WTC11 (cell line): ENCODE results near the gene ZBTB47. TPM values are rescaled to one million over a fixed set of nuclear protein-coding genes. Genes with fewer than 3 reads are reported as not detected.

Source experiments
- ATAC-seq: fragments of 200-7000 bp; cut with Tn5 transposase; 2 replicates; pipeline ENCODE4 v1.10.0; 2021; ENCODE audit warnings: mild to moderate bottlenecking, moderate library complexity
- CTCF ChIA-PET: fragments of 300-600 bp; sonication (Branson Sonifier 250); formaldehyde crosslinking; loops from one replicate; lab custom pipeline; 2021; ENCODE audit warnings: antibody characterized with exemption; lab: Charles Lee
- POLR2A ChIA-PET: fragments of 350-600 bp; sonication (Branson Sonifier 250); formaldehyde crosslinking; loops from one replicate; lab custom pipeline; 2021; ENCODE audit warnings: antibody characterized with exemption; lab: Charles Lee
- DNase-seq: peaks from one replicate; pipeline ENCODE4 v3.0.0; 2021; ENCODE audit warnings: low spot score
- H3K27ac Mint-ChIP-seq: 2 replicates; pipeline ENCODE4 v1.8.0; 2021; ENCODE audit warnings: mixed read lengths
- H3K27me3 Mint-ChIP-seq: 2 replicates; pipeline ENCODE4 v1.8.0; 2021; ENCODE audit warnings: low read depth, mild to moderate bottlenecking, moderate library complexity, mixed read lengths
- H3K36me3 Mint-ChIP-seq: 2 replicates; pipeline ENCODE4 v1.8.0; 2021; ENCODE audit warnings: mixed read lengths
- H3K4me1 Mint-ChIP-seq: 2 replicates; pipeline ENCODE4 v1.8.0; 2022; ENCODE audit warnings: mixed read lengths
- H3K4me3 Mint-ChIP-seq: 2 replicates; pipeline ENCODE4 v1.8.0; 2021; ENCODE audit warnings: mild to moderate bottlenecking, moderate library complexity, mixed read lengths
- H3K9me3 Mint-ChIP-seq: 2 replicates; pipeline ENCODE4 v1.8.0; 2021; ENCODE audit warnings: mixed read lengths
- CBFB ChIP-seq: sonication (generic); formaldehyde crosslinking; IDR thresholded peaks from 2 replicates; pipeline ENCODE4 v1.8.1; 2022; ENCODE audit warnings: mild to moderate bottlenecking, low read depth, missing genetic modification reagents
- GABPB1 ChIP-seq: sonication (generic); formaldehyde crosslinking; IDR thresholded peaks from 2 replicates; pipeline ENCODE4 v1.8.1; 2023; ENCODE audit warnings: mild to moderate bottlenecking, missing genetic modification reagents
- GRHL2 ChIP-seq: fragments of 250-450 bp; sonication (Bioruptor Pico); IDR thresholded peaks from 2 replicates; pipeline ENCODE4 v1.8.0; 2022; ENCODE audit warnings: mild to moderate bottlenecking, moderate library complexity; ENCODE audit not compliant: insufficient replicate concordance, severe bottlenecking
- IRF2 ChIP-seq: sonication (generic); formaldehyde crosslinking; IDR thresholded peaks from 2 replicates; pipeline ENCODE4 v1.8.0; 2022; ENCODE audit warnings: low read depth, missing genetic modification reagents, borderline replicate concordance
- MXD4 ChIP-seq: fragments of 250-450 bp; sonication (Bioruptor Pico); IDR thresholded peaks from 2 replicates; pipeline ENCODE4 v1.8.0; 2021; ENCODE audit warnings: mild to moderate bottlenecking, moderate library complexity, borderline replicate concordance
- MYBL2 ChIP-seq: sonication (generic); formaldehyde crosslinking; IDR thresholded peaks from 2 replicates; pipeline ENCODE4 v1.8.1; 2023; ENCODE audit warnings: mild to moderate bottlenecking, moderate library complexity, missing genetic modification reagents
- NFATC4 ChIP-seq: fragments of 250-450 bp; sonication (Bioruptor Pico); IDR thresholded peaks from 2 replicates; pipeline ENCODE4 v1.9.0; 2021; ENCODE audit warnings: mild to moderate bottlenecking
- NFE2L1 ChIP-seq: sonication (generic); formaldehyde crosslinking; IDR thresholded peaks from 2 replicates; pipeline ENCODE4 v1.8.1; 2023; ENCODE audit warnings: missing genetic modification reagents
- NR2C2 ChIP-seq: sonication (generic); formaldehyde crosslinking; IDR thresholded peaks from 2 replicates; pipeline ENCODE4 v1.8.0; 2022; ENCODE audit warnings: mild to moderate bottlenecking, missing genetic modification reagents
- NR3C1 ChIP-seq: sonication (generic); formaldehyde crosslinking; conservative IDR thresholded peaks from 2 replicates; pipeline ENCODE4 v1.8.1; 2023; ENCODE audit warnings: low read depth, mild to moderate bottlenecking, missing genetic modification reagents
- TEAD4 ChIP-seq: sonication (generic); formaldehyde crosslinking; IDR thresholded peaks from 2 replicates; pipeline ENCODE4 v1.8.0; 2022; ENCODE audit warnings: mild to moderate bottlenecking, missing genetic modification reagents
- TP53 ChIP-seq: sonication (generic); formaldehyde crosslinking; IDR thresholded peaks from 2 replicates; pipeline ENCODE4 v1.8.1; 2023; ENCODE audit warnings: mild to moderate bottlenecking, missing genetic modification reagents
- ZBTB21 ChIP-seq: sonication (generic); formaldehyde crosslinking; IDR thresholded peaks from 2 replicates; pipeline ENCODE4 v1.8.1; 2023; ENCODE audit warnings: mild to moderate bottlenecking, missing genetic modification reagents, borderline replicate concordance
- ZNF263 ChIP-seq: sonication (generic); formaldehyde crosslinking; IDR thresholded peaks from 2 replicates; pipeline ENCODE4 v1.8.1; 2022; ENCODE audit warnings: low read depth, mild to moderate bottlenecking, moderate library complexity, missing genetic modification reagents
- ZNF416 ChIP-seq: fragments of 250-450 bp; sonication (Bioruptor Pico); IDR thresholded peaks from 2 replicates; pipeline ENCODE4 v1.9.0; 2021; ENCODE audit warnings: mild to moderate bottlenecking, inconsistent platforms
- ZNF671 ChIP-seq: fragments of 250-450 bp; sonication (Bioruptor Pico); IDR thresholded peaks from 2 replicates; pipeline ENCODE4 v1.8.0; 2021; ENCODE audit warnings: mild to moderate bottlenecking
- total RNA-seq: library from RNA; stranded (reverse); gene quantifications from 3 replicates; pipeline ENCODE4 v1.2.3, GENCODE V29; 2021
- TF ChIP-seq, protein P1 (sequence below): fragments of 250-450 bp; sonication (Bioruptor Pico); IDR thresholded peaks from 2 replicates; pipeline ENCODE4 v1.8.0; 2021; ENCODE audit warnings: mild to moderate bottlenecking
- TF ChIP-seq, protein P2 (sequence below): sonication (generic); formaldehyde crosslinking; IDR thresholded peaks from 2 replicates; pipeline ENCODE4 v1.8.1; 2023; ENCODE audit warnings: mild to moderate bottlenecking, missing genetic modification reagents
- TF ChIP-seq, protein P3 (sequence below): fragments of 250-450 bp; sonication (Bioruptor Pico); IDR thresholded peaks from 2 replicates; pipeline ENCODE4 v1.9.0; 2021; ENCODE audit warnings: mild to moderate bottlenecking
- TF ChIP-seq, protein P4 (sequence below): fragments of 250-450 bp; sonication (Bioruptor Pico); IDR thresholded peaks from 2 replicates; pipeline ENCODE4 v1.9.0; 2021; ENCODE audit warnings: mild to moderate bottlenecking, borderline replicate concordance

ZBTB47 gene
- total RNA-seq, 1 experiment from 2014 or later = 5.2 TPM

DNA sequence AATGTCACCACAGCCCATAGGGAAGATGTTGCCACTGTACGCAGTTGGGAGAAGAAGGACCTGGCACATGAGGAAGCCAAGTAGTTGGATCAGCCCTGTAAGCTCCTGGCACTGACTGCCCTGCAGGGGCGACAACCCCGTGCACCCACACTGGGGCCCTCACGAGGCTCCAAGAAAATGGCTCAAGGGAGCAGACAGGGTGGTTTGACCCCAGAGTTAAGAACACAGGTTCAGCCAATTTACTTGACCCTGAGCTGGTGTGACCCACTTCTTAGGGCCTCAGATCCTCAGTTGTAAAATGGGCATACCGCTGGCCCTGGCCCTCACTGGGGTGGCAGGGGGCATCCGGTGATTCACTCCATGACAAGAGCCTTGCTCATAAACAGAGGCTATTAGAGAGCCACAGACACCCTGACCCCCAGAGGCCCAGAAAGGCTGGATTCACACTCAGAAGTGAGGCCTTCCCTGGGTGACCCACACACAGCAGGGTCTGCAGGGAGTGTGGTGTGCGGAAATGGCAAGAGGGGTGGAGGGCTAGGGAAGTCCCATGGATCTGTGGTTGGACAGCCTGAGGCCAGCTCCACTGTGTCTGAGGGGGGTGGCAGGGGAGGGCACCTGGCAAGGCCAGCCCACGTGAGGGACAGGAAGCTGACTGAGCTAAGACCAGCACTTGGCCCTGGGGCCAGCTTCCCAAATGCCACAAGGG, 50.8 kb downstream of the ZBTB47 start (continued):
- TF ChIP-seq, protein P1, sequence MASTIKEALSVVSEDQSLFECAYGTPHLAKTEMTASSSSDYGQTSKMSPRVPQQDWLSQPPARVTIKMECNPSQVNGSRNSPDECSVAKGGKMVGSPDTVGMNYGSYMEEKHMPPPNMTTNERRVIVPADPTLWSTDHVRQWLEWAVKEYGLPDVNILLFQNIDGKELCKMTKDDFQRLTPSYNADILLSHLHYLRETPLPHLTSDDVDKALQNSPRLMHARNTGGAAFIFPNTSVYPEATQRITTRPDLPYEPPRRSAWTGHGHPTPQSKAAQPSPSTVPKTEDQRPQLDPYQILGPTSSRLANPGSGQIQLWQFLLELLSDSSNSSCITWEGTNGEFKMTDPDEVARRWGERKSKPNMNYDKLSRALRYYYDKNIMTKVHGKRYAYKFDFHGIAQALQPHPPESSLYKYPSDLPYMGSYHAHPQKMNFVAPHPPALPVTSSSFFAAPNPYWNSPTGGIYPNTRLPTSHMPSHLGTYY (CRISPR knock-in tag) = no peak
- no peak for TF ChIP-seq TP53 (CRISPR knock-in tag)
- TF ChIP-seq NR3C1 (CRISPR knock-in tag) = no peak
- no peak for TF ChIP-seq ZNF671 (CRISPR knock-in tag)
- TF ChIP-seq TEAD4 = no peak
- TF ChIP-seq, protein P2, sequence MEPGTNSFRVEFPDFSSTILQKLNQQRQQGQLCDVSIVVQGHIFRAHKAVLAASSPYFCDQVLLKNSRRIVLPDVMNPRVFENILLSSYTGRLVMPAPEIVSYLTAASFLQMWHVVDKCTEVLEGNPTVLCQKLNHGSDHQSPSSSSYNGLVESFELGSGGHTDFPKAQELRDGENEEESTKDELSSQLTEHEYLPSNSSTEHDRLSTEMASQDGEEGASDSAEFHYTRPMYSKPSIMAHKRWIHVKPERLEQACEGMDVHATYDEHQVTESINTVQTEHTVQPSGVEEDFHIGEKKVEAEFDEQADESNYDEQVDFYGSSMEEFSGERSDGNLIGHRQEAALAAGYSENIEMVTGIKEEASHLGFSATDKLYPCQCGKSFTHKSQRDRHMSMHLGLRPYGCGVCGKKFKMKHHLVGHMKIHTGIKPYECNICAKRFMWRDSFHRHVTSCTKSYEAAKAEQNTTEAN (CRISPR knock-in tag) = no peak
- TF ChIP-seq NFATC4 (CRISPR knock-in tag) = no peak
- TF ChIP-seq, protein P3, sequence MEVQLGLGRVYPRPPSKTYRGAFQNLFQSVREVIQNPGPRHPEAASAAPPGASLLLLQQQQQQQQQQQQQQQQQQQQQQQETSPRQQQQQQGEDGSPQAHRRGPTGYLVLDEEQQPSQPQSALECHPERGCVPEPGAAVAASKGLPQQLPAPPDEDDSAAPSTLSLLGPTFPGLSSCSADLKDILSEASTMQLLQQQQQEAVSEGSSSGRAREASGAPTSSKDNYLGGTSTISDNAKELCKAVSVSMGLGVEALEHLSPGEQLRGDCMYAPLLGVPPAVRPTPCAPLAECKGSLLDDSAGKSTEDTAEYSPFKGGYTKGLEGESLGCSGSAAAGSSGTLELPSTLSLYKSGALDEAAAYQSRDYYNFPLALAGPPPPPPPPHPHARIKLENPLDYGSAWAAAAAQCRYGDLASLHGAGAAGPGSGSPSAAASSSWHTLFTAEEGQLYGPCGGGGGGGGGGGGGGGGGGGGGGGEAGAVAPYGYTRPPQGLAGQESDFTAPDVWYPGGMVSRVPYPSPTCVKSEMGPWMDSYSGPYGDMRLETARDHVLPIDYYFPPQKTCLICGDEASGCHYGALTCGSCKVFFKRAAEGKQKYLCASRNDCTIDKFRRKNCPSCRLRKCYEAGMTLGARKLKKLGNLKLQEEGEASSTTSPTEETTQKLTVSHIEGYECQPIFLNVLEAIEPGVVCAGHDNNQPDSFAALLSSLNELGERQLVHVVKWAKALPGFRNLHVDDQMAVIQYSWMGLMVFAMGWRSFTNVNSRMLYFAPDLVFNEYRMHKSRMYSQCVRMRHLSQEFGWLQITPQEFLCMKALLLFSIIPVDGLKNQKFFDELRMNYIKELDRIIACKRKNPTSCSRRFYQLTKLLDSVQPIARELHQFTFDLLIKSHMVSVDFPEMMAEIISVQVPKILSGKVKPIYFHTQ (CRISPR knock-in tag) = no peak
- no peak for TF ChIP-seq NR2C2 (CRISPR knock-in tag)
- TF ChIP-seq ZBTB21 (CRISPR knock-in tag) = no peak
- TF ChIP-seq, protein P4, sequence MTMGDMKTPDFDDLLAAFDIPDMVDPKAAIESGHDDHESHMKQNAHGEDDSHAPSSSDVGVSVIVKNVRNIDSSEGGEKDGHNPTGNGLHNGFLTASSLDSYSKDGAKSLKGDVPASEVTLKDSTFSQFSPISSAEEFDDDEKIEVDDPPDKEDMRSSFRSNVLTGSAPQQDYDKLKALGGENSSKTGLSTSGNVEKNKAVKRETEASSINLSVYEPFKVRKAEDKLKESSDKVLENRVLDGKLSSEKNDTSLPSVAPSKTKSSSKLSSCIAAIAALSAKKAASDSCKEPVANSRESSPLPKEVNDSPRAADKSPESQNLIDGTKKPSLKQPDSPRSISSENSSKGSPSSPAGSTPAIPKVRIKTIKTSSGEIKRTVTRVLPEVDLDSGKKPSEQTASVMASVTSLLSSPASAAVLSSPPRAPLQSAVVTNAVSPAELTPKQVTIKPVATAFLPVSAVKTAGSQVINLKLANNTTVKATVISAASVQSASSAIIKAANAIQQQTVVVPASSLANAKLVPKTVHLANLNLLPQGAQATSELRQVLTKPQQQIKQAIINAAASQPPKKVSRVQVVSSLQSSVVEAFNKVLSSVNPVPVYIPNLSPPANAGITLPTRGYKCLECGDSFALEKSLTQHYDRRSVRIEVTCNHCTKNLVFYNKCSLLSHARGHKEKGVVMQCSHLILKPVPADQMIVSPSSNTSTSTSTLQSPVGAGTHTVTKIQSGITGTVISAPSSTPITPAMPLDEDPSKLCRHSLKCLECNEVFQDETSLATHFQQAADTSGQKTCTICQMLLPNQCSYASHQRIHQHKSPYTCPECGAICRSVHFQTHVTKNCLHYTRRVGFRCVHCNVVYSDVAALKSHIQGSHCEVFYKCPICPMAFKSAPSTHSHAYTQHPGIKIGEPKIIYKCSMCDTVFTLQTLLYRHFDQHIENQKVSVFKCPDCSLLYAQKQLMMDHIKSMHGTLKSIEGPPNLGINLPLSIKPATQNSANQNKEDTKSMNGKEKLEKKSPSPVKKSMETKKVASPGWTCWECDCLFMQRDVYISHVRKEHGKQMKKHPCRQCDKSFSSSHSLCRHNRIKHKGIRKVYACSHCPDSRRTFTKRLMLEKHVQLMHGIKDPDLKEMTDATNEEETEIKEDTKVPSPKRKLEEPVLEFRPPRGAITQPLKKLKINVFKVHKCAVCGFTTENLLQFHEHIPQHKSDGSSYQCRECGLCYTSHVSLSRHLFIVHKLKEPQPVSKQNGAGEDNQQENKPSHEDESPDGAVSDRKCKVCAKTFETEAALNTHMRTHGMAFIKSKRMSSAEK = no peak
- TF ChIP-seq IRF2 (CRISPR knock-in tag) = no peak
- no peak for TF ChIP-seq ZNF416 (CRISPR knock-in tag)
- no peak for TF ChIP-seq GRHL2 (CRISPR knock-in tag)
- no peak for TF ChIP-seq NFE2L1 (CRISPR knock-in tag)

DNA sequence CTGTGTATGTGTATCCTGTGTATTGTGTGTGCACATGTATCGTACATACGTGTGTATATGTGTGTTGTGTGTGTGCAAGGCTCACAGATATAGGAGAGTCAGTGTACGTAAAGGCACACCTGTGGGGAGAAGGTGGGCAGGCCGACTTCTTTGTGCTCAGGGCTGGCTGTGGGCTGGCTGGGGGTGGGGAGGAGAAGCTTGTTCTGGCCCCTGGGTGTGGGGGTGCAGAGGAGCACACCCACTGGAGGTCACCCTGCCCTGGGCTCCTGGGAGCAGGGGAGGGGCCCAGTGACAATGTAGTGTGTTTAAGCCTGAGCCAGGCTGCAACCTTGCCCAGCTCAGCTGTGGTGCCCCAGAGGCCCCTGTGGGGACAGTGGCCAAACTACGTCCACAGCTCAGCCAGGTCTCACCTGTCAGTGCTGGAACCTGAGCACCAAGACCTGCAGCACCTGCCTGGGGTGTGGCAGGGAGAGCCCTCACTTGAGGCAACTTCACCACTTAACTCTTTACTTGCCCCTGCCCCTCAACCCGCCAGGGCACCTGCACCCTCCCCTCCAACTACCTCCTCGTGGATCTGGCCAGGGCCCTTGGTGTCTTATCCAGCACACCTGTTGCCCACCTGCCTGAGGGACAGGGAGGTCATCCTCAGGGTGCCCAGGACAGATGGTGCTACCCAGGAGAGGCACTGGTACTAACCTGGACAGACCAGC, 51.7 kb downstream of the ZBTB47 start:
- no peak for TF ChIP-seq TEAD4
- no peak for TF ChIP-seq GABPB1 (CRISPR knock-in tag)
- TF ChIP-seq, protein P1 (CRISPR knock-in tag) = no peak
- TF ChIP-seq CBFB (CRISPR knock-in tag) = no peak
- TF ChIP-seq MXD4 = no peak
- TF ChIP-seq ZNF263 = no peak
- TF ChIP-seq MYBL2 (CRISPR knock-in tag) = no peak
- Mint-ChIP-seq H3K4me1 (peaks cover 8% of the 10 kb centered on the region), H3K4me3 (no peak overlapping the region), H3K27ac (no peak overlapping the region), H3K9me3 (no peaks in the 10 kb centered on the region), H3K36me3 (no peaks in the 10 kb centered on the region), H3K27me3 (no peaks in the 10 kb centered on the region)
- ChIA-PET CTCF (no interaction called here), POLR2A (no interaction called here)
- ATAC-seq (no peak), DNase-seq (no peak)
